ENCODE measurements around the gene FBLN5. TPM values are rescaled to one million over a fixed set of nuclear protein-coding genes. Genes with fewer than 3 reads are reported as not detected.

The FBLN5 gene
- total and polyA plus RNA-seq, 2 of the 4 experiments (the other 2 are of a cell fraction) = 10.6 to 76.4 TPM

DNA sequence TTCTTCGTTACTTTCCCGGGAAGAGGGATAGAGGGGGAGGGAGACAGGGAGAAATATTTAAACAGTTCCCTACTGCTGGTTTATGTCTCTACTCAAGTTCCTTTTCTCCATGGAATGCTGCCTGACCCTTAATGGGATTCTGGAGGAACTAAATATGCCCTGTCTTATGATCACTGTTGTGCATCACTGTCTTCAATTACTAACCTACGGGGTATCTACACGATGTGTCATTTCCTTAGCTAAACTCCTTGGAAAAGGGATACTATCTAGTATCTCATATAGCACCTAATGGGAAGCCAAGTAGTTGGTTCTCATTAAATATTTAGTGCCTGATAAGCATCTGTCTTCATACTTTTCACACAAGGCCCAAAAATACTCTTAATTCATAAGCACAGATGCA, 37.5 kb upstream of the FBLN5 start:
- peak overlapping the region; percentile 31; the same call in 1 of the 2 replicates for H3K4me2 ChIP-seq (ENCODE audit: low read depth, low read length)
- intact Hi-C loops (cut with micrococcal nuclease) = no loop called here
- no peak overlapping the region for H3K56ac ChIP-seq (ENCODE audit: extremely low read depth, insufficient read depth, low read length)
- H3K9me3 ChIP-seq (ENCODE audit: control insufficient read depth, insufficient read depth, low read length) = no peaks in the 10 kb centered on the region
- H2AK9ac ChIP-seq (replicated peaks; ENCODE audit: low read depth, low read length, poor library complexity) = no peak overlapping the region
- no peak overlapping the region for H4K5ac ChIP-seq (ENCODE audit: low read depth, low read length)
- no peaks in the 10 kb centered on the region for H4K20me1 ChIP-seq (ENCODE audit: insufficient read depth, low read length)
- in situ Hi-C loops (cut with MboI; ENCODE audit: low sequenced_read_pairs) = no loop called here
- H3K23ac ChIP-seq (ENCODE audit: low read depth, low read length) = no peak overlapping the region
- no peak for TF ChIP-seq MAZ (IDR thresholded peaks at IDR 0.05; ENCODE audit: borderline replicate concordance, low read depth, low read length)
- TF ChIP-seq MXI1 (IDR thresholded peaks at IDR 0.05; ENCODE audit: borderline replicate concordance, low read depth, low read length) = no peak
- TF ChIP-seq RCOR1 (IDR thresholded peaks at IDR 0.05; ENCODE audit: insufficient replicate concordance, low read length) = no peak
- TF ChIP-seq BHLHE40 (IDR thresholded peaks at IDR 0.05; ENCODE audit: low read depth, low read length) = no peak
- no peak for TF ChIP-seq FOS (IDR thresholded peaks at IDR 0.05; ENCODE audit: low read depth, low read length)
- TF ChIP-seq POLR2A (IDR thresholded peaks at IDR 0.05; ENCODE audit: low read depth, low read length) = no peak
- TF ChIP-seq RFX5 (IDR thresholded peaks at IDR 0.05; ENCODE audit: low read depth, low read length) = no peak
- no peak for TF ChIP-seq CHD1 (IDR thresholded peaks at IDR 0.05; ENCODE audit: low read depth, low read length)
- TF ChIP-seq USF2 (IDR thresholded peaks at IDR 0.05; ENCODE audit: low read depth, low read length) = no peak
- no peak for TF ChIP-seq CEBPB (IDR thresholded peaks at IDR 0.05; ENCODE audit: low read depth, low read length)
- TF ChIP-seq ELK1 (IDR thresholded peaks at IDR 0.05; ENCODE audit: borderline replicate concordance, low read depth, low read length) = no peak
- no peak for TF ChIP-seq CTCF (conservative IDR thresholded peaks at IDR 0.05; ENCODE audit: low read depth, low read length)
- no peak for TF ChIP-seq RAD21 (IDR thresholded peaks at IDR 0.05; ENCODE audit: low read length)
- no peak for TF ChIP-seq NFE2L2 (IDR thresholded peaks at IDR 0.05; ENCODE audit: low read depth, low read length)
- no peak for TF ChIP-seq SMC3 (IDR thresholded peaks at IDR 0.05; ENCODE audit: low read depth, low read length)
- no peak for TF ChIP-seq MAFK (IDR thresholded peaks at IDR 0.05; ENCODE audit: low read depth, low read length)
- no peak overlapping the region for H2BK20ac ChIP-seq (ENCODE audit: low read depth, low read length)
- CTCF ChIA-PET = no interaction called here
- POLR2A ChIA-PET (ENCODE audit: unreplicated experiment) = no interaction called here
- H3K27ac ChIP-seq (ENCODE audit: insufficient read depth, low read length) = no peak overlapping the region
- dilution Hi-C loops (cut with HindIII; ENCODE audit: low sequenced_read_pairs, unreplicated experiment) = no loop called here
- no peak overlapping the region for H2BK120ac ChIP-seq (ENCODE audit: low read depth, low read length)
- H4K8ac ChIP-seq (ENCODE audit: low read depth in 2 of 2, low read length in 2 of 2) = no peak overlapping the region
- peaks cover 4% of the 10 kb centered on the region; the same call in 1 of the 2 replicates for H3K4me1 ChIP-seq (ENCODE audit: control insufficient read depth, insufficient read depth, low read length)
- no peak overlapping the region; the same call in 1 of the 2 replicates for H3K18ac ChIP-seq (ENCODE audit: low read depth, low read length)
- peaks cover 10 to 26% of the 10 kb centered on the region in 2 experiments for H3K79me1 ChIP-seq (ENCODE audit: low read depth in 1 of 2, low read length in 2 of 2)
- H3K4ac ChIP-seq (ENCODE audit: low read depth, low read length) = no peak overlapping the region
- no peak overlapping the region for H2BK15ac ChIP-seq (ENCODE audit: low read depth, low read length)
- no peak overlapping the region for H3K9ac ChIP-seq (ENCODE audit: low read depth, low read length)
- no peak overlapping the region for H2AFZ ChIP-seq (replicated peaks; ENCODE audit: low read length, poor library complexity)
- H3K36me3 ChIP-seq (ENCODE audit: control insufficient read depth, insufficient read depth, low read length) = peaks cover 9% of the 10 kb centered on the region
- no TSS peak for BruUV-seq (replicated peaks)
- peak overlapping the region; percentile 52 for H2BK5ac ChIP-seq (ENCODE audit: low read depth, low read length, poor library complexity, severe bottlenecking)
- peak; percentile 80 for DNase-seq
- peak; percentile 71 for ATAC-seq (ENCODE audit: low read depth)
- H3K4me3 ChIP-seq (ENCODE audit: insufficient read depth, low read depth, low read length) = no peak overlapping the region
- no CpG with 5 or more reads among the region's 4 CpGs for WGBS, 2 experiments (ENCODE audit: extremely low coverage in 2 of 2, insufficient read length in 1 of 2)
- 0 out of 2 replicates have a peak, but pooled peaks cover 3% of the 10 kb centered on the region for H3K9me1 ChIP-seq (ENCODE audit: insufficient read depth, low read length)
- H2AK5ac ChIP-seq (ENCODE audit: low read depth, low read length) = no peak overlapping the region
- H3K14ac ChIP-seq (replicated peaks; ENCODE audit: low read depth, low read length) = no peak overlapping the region
- no peak overlapping the region for H4K91ac ChIP-seq (ENCODE audit: insufficient read depth, low read depth, low read length)
- no peaks in the 10 kb centered on the region for H3K27me3 ChIP-seq (ENCODE audit: control insufficient read depth, insufficient read depth, low read length)

Data from IMR-90 (cell line).